HCT116 (cell line): ENCODE measurements around the gene WNT3A. TPM values are rescaled to one million over a fixed set of nuclear protein-coding genes. Genes with fewer than 3 reads are reported as not detected.

Experiments
- ATAC-seq: fragments of 200-7000 bp; cut with Tn5 transposase; 2 replicates; pipeline ENCODE4 v1.9.1; 2020; ENCODE audit warnings: mild to moderate bottlenecking, moderate library complexity
- BruUV-seq: library from RNA; stranded (reverse); fragments of 400-500 nt; replicated peaks from 2 replicates; lab custom pipeline; 2021; lab: Mats Ljungman, UMichigan
- CTCF ChIA-PET: fragments of 300-600 bp; sonication (Branson Sonifier 250); formaldehyde crosslinking; loops from one replicate; lab custom pipeline; 2021; ENCODE audit warnings: antibody characterized with exemption; lab: Charles Lee
- POLR2A ChIA-PET: fragments of 300-600, 350-600 bp; sonication (Branson Sonifier 250); formaldehyde crosslinking; loops from one replicate; lab custom pipeline; 2021; ENCODE audit warnings: antibody characterized with exemption; lab: Charles Lee
- RAD21 ChIA-PET, 2 experiments: fragments of 300-600 bp; sonication (Branson Sonifier 250); formaldehyde crosslinking; loops; one replicate each; lab custom pipeline; 2023; ENCODE audit warnings: low total read pairs in 2 of 2; ENCODE audit not compliant: uncharacterized antibody in 2 of 2, unreplicated experiment in 2 of 2, low non-redundant PET in 1 of 2; lab: Charles Lee
- DNase-seq: peaks from one replicate; pipeline ENCODE4 v3.0.0-alpha.2; 2010; ENCODE audit warnings: low read depth, low spot score
- H2AFZ ChIP-seq: fragments of 200-600 bp; shearing (Covaris generic), sonication (generic); 2 replicates; pipeline ENCODE4 v1.6.1; 2017; ENCODE audit warnings: low read depth, mixed run types, mixed read lengths, antibody characterized with exemption, low read length; ENCODE audit not compliant: poor library complexity, severe bottlenecking
- H3K27ac ChIP-seq: 2 replicates; pipeline ENCODE4 v1.5.1; 2012; ENCODE audit warnings: low read depth, low read length
- H3K27me3 ChIP-seq: fragments of 200-600 bp; sonication (generic); 2 replicates; pipeline ENCODE4 v1.6.1; 2016; ENCODE audit warnings: mixed run types, low read length, mixed read lengths; ENCODE audit not compliant: insufficient read depth
- H3K36me3 ChIP-seq, 2 experiments: fragments of 200-500 bp in 1 of 2; fragments of 200-600 bp in 1 of 2; sonication (Bioruptor generic) in 1 of 2; sonication (generic) in 1 of 2; 2 replicates each; pipeline versions ENCODE4 v1.5.1 to v1.6.1; 2014 to 2016; ENCODE audit warnings: low read length in 2 of 2, inconsistent platforms in 1 of 2, mixed read lengths in 1 of 2, mixed run types in 1 of 2; ENCODE audit not compliant: insufficient read depth in 2 of 2, control insufficient read depth in 1 of 2
- H3K4me1 ChIP-seq, 2 experiments: fragments of 200-600 bp in 1 of 2; sonication (generic) in 1 of 2; 2 replicates each; pipeline versions ENCODE4 v1.5.1 to v1.6.1; 2012 to 2017; ENCODE audit warnings: low read length in 2 of 2, inconsistent platforms in 1 of 2, mild to moderate bottlenecking in 1 of 2, mixed read lengths in 1 of 2, mixed run types in 1 of 2, moderate library complexity in 1 of 2; ENCODE audit not compliant: insufficient read depth in 2 of 2, control insufficient read depth in 1 of 2
- H3K4me2 ChIP-seq: fragments of 200-600 bp; sonication (generic); 2 replicates; pipeline ENCODE4 v1.6.1; 2017; ENCODE audit warnings: mixed run types, low read length, mixed read lengths
- H3K4me3 ChIP-seq, 2 experiments: fragments of 200-600 bp in 1 of 2; sonication (generic) in 1 of 2; replicated peaks in 1 of 2; 2 replicates each; pipeline ENCODE4 v1.5.1; 2011 to 2016; ENCODE audit warnings: low read length in 2 of 2, control low read depth in 1 of 2, low read depth in 1 of 2, mild to moderate bottlenecking in 1 of 2, mixed read lengths in 1 of 2, mixed run types in 1 of 2
- H3K79me2 ChIP-seq: fragments of 200-600 bp; sonication (generic); 2 replicates; pipeline ENCODE4 v1.6.1; 2017; ENCODE audit warnings: mild to moderate bottlenecking, mixed run types, low read length, moderate library complexity, mixed read lengths; ENCODE audit not compliant: insufficient read depth
- H3K9ac ChIP-seq: fragments of 200-600 bp; sonication (generic); 2 replicates; pipeline ENCODE4 v1.6.1; 2016; ENCODE audit warnings: low read length, mixed read lengths
- H3K9me2 ChIP-seq: fragments of 200-600 bp; sonication (generic), shearing (Covaris generic); 2 replicates; pipeline ENCODE4 v1.6.1; 2017; ENCODE audit warnings: mixed run types, mild to moderate bottlenecking, moderate library complexity; ENCODE audit not compliant: insufficient read depth
- H3K9me3 ChIP-seq, 2 experiments: fragments of 200-500 bp in 1 of 2; fragments of 200-600 bp in 1 of 2; sonication (Bioruptor generic) in 1 of 2; sonication (generic) in 1 of 2; 2 replicates each; pipeline ENCODE4 v1.6.1; 2014 to 2017; ENCODE audit warnings: low read length in 2 of 2, mixed read lengths in 2 of 2, inconsistent platforms in 1 of 2, low read depth in 1 of 2, mild to moderate bottlenecking in 1 of 2, mixed run types in 1 of 2, moderate library complexity in 1 of 2; ENCODE audit not compliant: control insufficient read depth in 1 of 2, insufficient read depth in 1 of 2
- H4K20me1 ChIP-seq: fragments of 200-600 bp; sonication (generic), shearing (Covaris generic); 2 replicates; pipeline ENCODE4 v1.6.1; 2017; ENCODE audit warnings: mixed run types, mild to moderate bottlenecking, moderate library complexity; ENCODE audit not compliant: insufficient read depth
- CBX3 ChIP-seq: IDR thresholded peaks from 2 replicates; pipeline ENCODE4 v1.6.1; 2012; ENCODE audit warnings: low read depth
- CTCF ChIP-seq, 3 experiments: fragments of 200-600 bp in 1 of 3; sonication (generic) in 1 of 3; IDR thresholded peaks in 2 of 3; conservative IDR thresholded peaks in 1 of 3; 2 replicates each; pipeline ENCODE4 v1.5.1; 2012 to 2017; ENCODE audit warnings: low read depth in 2 of 3, low read length in 2 of 3, antibody characterized with exemption in 1 of 3, borderline replicate concordance in 1 of 3, control low read depth in 1 of 3, mild to moderate bottlenecking in 1 of 3, mixed read lengths in 1 of 3, mixed run types in 1 of 3, moderate library complexity in 1 of 3; ENCODE audit not compliant: insufficient read depth in 1 of 3
- JUND ChIP-seq: IDR thresholded peaks from 2 replicates; pipeline ENCODE4 v1.6.1; 2012
- MAX ChIP-seq: IDR thresholded peaks from 2 replicates; pipeline ENCODE4 v1.6.1; 2012
- POLR2A ChIP-seq: IDR thresholded peaks from 2 replicates; pipeline ENCODE4 v1.7.0; 2011; ENCODE audit warnings: borderline replicate concordance; ENCODE audit not compliant: insufficient read depth, insufficient read length; ENCODE audit errors: extremely low read depth
- intact Hi-C: fragments of 100-400 bp; cut with micrococcal nuclease; formaldehyde crosslinking; loops from 2 replicates; pipeline ENCODE4 v1.10.0; 2022
- total RNA-seq: library from RNA; stranded (reverse); gene quantifications from one replicate; pipeline ENCODE4 v1.2.1, GENCODE V29; 2021; ENCODE audit not compliant: unreplicated experiment

The WNT3A gene
- total RNA-seq, 1 experiment from 2014 or later = 3.7 TPM

GRCh38 chr1:228016181-228016510 lies 9.3 kb downstream of the WNT3A start:
- no peaks in the 10 kb centered on the region for H3K27me3 ChIP-seq
- CTCF ChIA-PET = interaction anchor here (1.5 kb wide), 1 partner anchor 12 kb away, joined by 3 read pairs; no protein-coding TSS in a partner anchor

More at GRCh38 chr1:228016181-228016510, 9.3 kb downstream of the WNT3A start:
- intact Hi-C loops = no loop called here
- H4K20me1 ChIP-seq = no peaks in the 10 kb centered on the region
- ATAC-seq (no peak), DNase-seq (no peak)
- no peak overlapping the region for H3K4me2 ChIP-seq
- H3K9ac ChIP-seq = no peak overlapping the region
- ChIA-PET RAD21 (no interaction called here), POLR2A (interaction anchor here (0.6 kb wide), 1 partner anchor 243 kb away, joined by 3 read pairs; no protein-coding TSS in a partner anchor)
- no peak overlapping the region for H3K4me3 ChIP-seq
- H2AFZ ChIP-seq = no peak overlapping the region
- no TSS peak for BruUV-seq
- peaks cover 0 to 4% of the 10 kb centered on the region in 2 experiments; a peak in 1 of 4 replicates for H3K4me1 ChIP-seq
- TF ChIP-seq CTCF (IDR thresholded peaks at IDR 0.05 in 2 of 3, conservative IDR thresholded peaks at IDR 0.05 in 1 of 3; ENCODE audit: borderline replicate concordance in 1 of 3, insufficient read depth in 1 of 3, low read depth in 2 of 3, low read length in 2 of 3) (no peak), POLR2A (no peak), CBX3 (no peak), JUND (no peak), MAX (no peak)
- no peaks in the 10 kb centered on the region for H3K79me2 ChIP-seq
- no peak overlapping the region for H3K27ac ChIP-seq
- H3K9me3 ChIP-seq = no peaks in the 10 kb centered on the region
- H3K36me3 ChIP-seq = no peaks in the 10 kb centered on the region
- H3K9me2 ChIP-seq = no peaks in the 10 kb centered on the region
